ENCODE data around the gene KAT6B. TPM values are rescaled to one million over a fixed set of nuclear protein-coding genes. Genes with fewer than 3 reads are reported as not detected.
A peak's percentile ranks its signal among the peaks of the same experiment; 100 is the strongest.

Gene KAT6B
- total and polyA plus RNA-seq, 2 experiments from 2014 or later, result 32.0 to 43.9 TPM

GRCh38 chr10:74808501-74808900 lies 17.9 kb upstream of the KAT6B start:
- H3K4me1 ChIP-seq (ENCODE audit: low read depth), result no peaks in the 10 kb centered on the region

GRCh38 chr10:74810087-74810486 lies 16.3 kb upstream of the KAT6B start:
- no peak for DNase-seq (ENCODE audit: low read depth in 1 of 2, low spot score in 1 of 2)
- TF ChIP-seq CTCF (IDR thresholded peaks at IDR 0.05; ENCODE audit: low read depth, low read length), result no peak

More at GRCh38 chr10:74808501-74808900, 17.9 kb upstream of the KAT6B start:
- DNase-seq (ENCODE audit: low read depth in 1 of 2, low spot score in 1 of 2), result no peak
- H3K27me3 ChIP-seq, result peaks cover 5% of the 10 kb centered on the region
- no peak overlapping the region for H3K4me3 ChIP-seq
- H3K27ac ChIP-seq, result no peak overlapping the region
- no peak for TF ChIP-seq CTCF (IDR thresholded peaks at IDR 0.05; ENCODE audit: low read depth, low read length)
- no peaks in the 10 kb centered on the region for H3K9me3 ChIP-seq (ENCODE audit: low read depth)
- no peaks in the 10 kb centered on the region for H3K36me3 ChIP-seq

DNA sequence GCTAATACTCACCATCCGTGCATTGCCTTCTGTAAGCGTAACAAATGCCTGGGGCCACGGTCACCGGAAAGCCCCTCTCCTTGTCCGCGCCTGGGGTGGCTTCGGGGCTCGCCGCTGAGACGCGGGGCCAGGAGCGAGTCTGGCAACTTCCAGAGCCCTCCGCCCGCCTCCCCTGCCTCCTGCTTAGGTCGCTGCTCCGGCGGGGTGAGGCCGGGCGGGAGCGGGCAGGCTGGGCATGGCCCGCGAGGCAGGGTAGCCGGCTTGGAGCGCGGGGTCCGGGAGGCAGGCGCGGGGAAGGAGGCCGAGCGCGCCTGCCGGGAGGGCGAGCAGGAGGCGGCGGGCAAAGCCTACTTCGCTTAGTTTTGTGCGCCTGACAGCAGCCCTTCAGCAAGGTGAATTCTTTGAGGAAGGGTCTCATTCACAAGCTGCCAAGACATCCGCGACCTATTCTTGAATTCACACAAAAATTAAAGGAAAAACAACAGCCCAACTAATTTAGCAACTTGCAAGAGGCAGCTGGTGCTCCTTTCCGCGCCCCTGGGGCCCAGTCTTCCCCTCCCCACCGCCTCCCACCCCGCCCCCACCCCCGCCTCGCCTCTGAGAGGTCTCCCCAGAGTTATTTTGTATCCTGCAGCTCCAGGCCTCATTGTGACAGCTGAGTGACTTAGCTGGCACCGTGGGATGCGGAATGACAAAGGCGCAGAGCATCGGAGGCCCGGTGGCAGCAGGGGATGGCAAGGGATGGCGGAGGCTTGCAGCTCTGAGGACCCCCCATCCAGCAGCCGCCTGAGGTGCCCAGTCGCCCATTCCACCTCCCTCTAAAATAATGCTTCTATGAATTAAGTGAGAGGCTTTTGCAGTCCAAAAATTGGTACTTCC lies 12.8 kb upstream of the KAT6B start:
- Histone ChIP-seq H3K27me3 (peaks cover 5% of the 10 kb centered on the region), H3K4me1 (ENCODE audit: low read depth) (no peaks in the 10 kb centered on the region), H3K27ac (no peak overlapping the region), H3K36me3 (no peaks in the 10 kb centered on the region), H3K4me3 (no peak overlapping the region), H3K9me3 (ENCODE audit: low read depth) (no peaks in the 10 kb centered on the region)
- DNase-seq (ENCODE audit: low read depth in 1 of 2, low spot score in 1 of 2), result no peak
- TF ChIP-seq CTCF (IDR thresholded peaks at IDR 0.05; ENCODE audit: low read depth, low read length), result no peak

More at GRCh38 chr10:74810087-74810486, 16.3 kb upstream of the KAT6B start:
- Histone ChIP-seq H3K4me3 (no peak overlapping the region), H3K36me3 (no peaks in the 10 kb centered on the region), H3K27me3 (peaks cover 5% of the 10 kb centered on the region), H3K27ac (no peak overlapping the region), H3K9me3 (ENCODE audit: low read depth) (no peaks in the 10 kb centered on the region), H3K4me1 (ENCODE audit: low read depth) (no peaks in the 10 kb centered on the region)

DNA sequence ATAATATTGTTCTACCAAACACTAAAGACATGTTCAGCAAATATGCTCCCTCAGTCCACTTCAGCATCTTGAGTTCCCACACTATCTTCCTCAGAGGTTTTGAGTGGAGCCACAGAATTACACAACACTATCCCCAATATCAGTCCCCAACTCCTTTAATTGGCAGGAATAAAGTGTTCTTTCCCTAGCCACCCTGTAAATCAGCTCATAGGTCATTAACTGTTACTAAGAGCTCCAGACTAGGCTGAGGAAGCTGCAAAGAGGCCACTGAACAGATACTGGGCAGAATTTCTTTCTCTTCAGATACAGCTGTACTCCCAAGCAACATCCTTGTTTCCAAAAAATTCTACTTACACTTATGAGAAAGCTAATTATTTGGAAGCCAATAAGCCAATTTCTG lies 11.6 kb upstream of the KAT6B start:
- TF ChIP-seq CTCF (IDR thresholded peaks at IDR 0.05; ENCODE audit: low read depth, low read length), result no peak
- DNase-seq (ENCODE audit: low read depth in 1 of 2, low spot score in 1 of 2), result peak in 1 of 2 donors; percentile 22
- Histone ChIP-seq H3K36me3 (no peaks in the 10 kb centered on the region), H3K4me3 (no peak overlapping the region), H3K27me3 (peaks cover 5% of the 10 kb centered on the region), H3K4me1 (ENCODE audit: low read depth) (no peaks in the 10 kb centered on the region), H3K27ac (no peak overlapping the region), H3K9me3 (ENCODE audit: low read depth) (no peaks in the 10 kb centered on the region)

DNA sequence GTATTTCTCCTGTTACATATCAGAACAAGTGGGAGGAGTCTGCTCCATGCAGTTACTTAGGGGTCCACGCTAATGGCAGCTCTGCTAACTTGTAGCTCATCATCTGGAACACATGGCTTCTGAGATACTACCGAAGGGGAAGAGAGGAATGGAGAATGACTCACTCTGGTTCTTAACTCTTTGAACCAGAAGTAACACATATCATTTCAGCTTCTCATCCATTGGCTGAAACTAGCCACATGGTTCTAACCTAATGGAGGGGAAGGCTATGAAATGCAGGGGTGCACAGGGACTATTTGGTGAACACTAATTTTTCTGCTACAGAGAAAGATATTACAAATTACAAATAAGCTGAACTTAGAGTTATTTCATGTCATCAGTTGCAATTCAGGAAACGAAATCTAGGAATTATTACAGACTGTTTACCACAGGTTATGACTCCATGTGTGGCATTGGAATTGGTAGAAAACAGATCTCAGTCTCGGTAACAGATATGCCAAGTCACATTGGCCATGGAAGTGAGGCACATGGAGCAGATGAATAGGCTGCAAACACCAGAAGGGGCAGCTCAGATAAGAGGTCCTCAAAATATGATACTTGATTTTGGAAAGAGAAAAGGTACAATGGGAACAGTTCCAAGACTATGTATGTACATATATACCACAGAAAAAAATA lies 9.4 kb upstream of the KAT6B start:
- DNase-seq (ENCODE audit: low read depth in 1 of 2, low spot score in 1 of 2), result no peak
- H3K4me3 ChIP-seq, result no peak overlapping the region
- peaks cover 5% of the 10 kb centered on the region for H3K27me3 ChIP-seq
- no peaks in the 10 kb centered on the region for H3K36me3 ChIP-seq
- no peak for TF ChIP-seq CTCF (IDR thresholded peaks at IDR 0.05; ENCODE audit: low read depth, low read length)
- peaks cover 4% of the 10 kb centered on the region for H3K4me1 ChIP-seq (ENCODE audit: low read depth)
- H3K27ac ChIP-seq, result no peak overlapping the region
- no peaks in the 10 kb centered on the region for H3K9me3 ChIP-seq (ENCODE audit: low read depth)
